Dermis microvascular lymphatic vessel endothelial cell (primary cell): Measurements from ENCODE around the gene BRAT1. TPM values are rescaled to one million over a fixed set of nuclear protein-coding genes. Genes with fewer than 3 reads are reported as not detected.

Source experiments
- DNase-seq, 2 donors: peaks; one replicate each; pipeline versions ENCODE4 v3.0.0 to v3.0.0-alpha.2; 2010; ENCODE audit warnings: low read depth in 2 of 2
- total RNA-seq: library from RNA; depleted of rRNA; stranded (reverse); fragments of >200 nt; gene quantifications from 2 replicates; pipeline ENCODE4 v1.2.1, GENCODE V29; 2014

BRAT1 gene
- total RNA-seq, 1 donor from 2014 or later, result 17.7 TPM

GRCh38 chr7:2497500-2498336 lies 57.6 kb downstream of the BRAT1 start:
- DNase-seq, result no peak

- DNase-seq, result no peak
These were observed 58.3 kb downstream of the BRAT1 start for GRCh38 chr7:2497065-2497464.

- no peak for DNase-seq
These were observed 58.9 kb downstream of the BRAT1 start for GRCh38 chr7:2496375-2496774.

- no peak for DNase-seq
These were observed 59.7 kb downstream of the BRAT1 start for GRCh38 chr7:2495418-2496299.

- no peak for DNase-seq
These were observed 60.9 kb downstream of the BRAT1 start for GRCh38 chr7:2494191-2495130.

- no peak for DNase-seq
These were observed 61.8 kb downstream of the BRAT1 start for GRCh38 chr7:2493205-2494164.

- DNase-seq, result no peak
These were observed 63.3 kb downstream of the BRAT1 start for GRCh38 chr7:2492038-2492437.

- no peak for DNase-seq
These were observed 65.1 kb downstream of the BRAT1 start for GRCh38 chr7:2490181-2490651.

- no peak for DNase-seq
These were observed 66.6 kb downstream of the BRAT1 start for GRCh38 chr7:2488681-2489080.

- no peak for DNase-seq
These were observed 67.1 kb downstream of the BRAT1 start for GRCh38 chr7:2488272-2488645.

Other genes starting within 250 kb of the BRAT1 start
- gene SNX8, start 241.1 kb downstream of the BRAT1 start, total RNA-seq, result 7.8 and 10.7 TPM in 2 replicates
- gene EIF3B, start 200.7 kb downstream of the BRAT1 start, total RNA-seq, result 153 and 172 TPM in 2 replicates
- 4.1 and 6.4 TPM in 2 replicates for gene CHST12, start 151.9 kb downstream of the BRAT1 start, total RNA-seq
- gene GRIFIN, start 79.1 kb downstream of the BRAT1 start, total RNA-seq, result not detected in 2 replicates
- gene LFNG, start 35.8 kb downstream of the BRAT1 start, total RNA-seq, result 19.5 and 19.7 TPM in 2 replicates
- gene IQCE, start 3.5 kb upstream of the BRAT1 start, total RNA-seq, result 5.9 and 8.2 TPM in 2 replicates
- 37.1 and 64.6 TPM in 2 replicates for gene TTYH3, start 76.5 kb upstream of the BRAT1 start, total RNA-seq
- gene AMZ1, start 132.7 kb upstream of the BRAT1 start, total RNA-seq, result under 0.01 TPM in 1 of 2 replicates, not detected in the other